Uterus (tissue), 2 donors: ENCODE measurements around the gene ABI2.

ENCODE experiments used
- CTCF ChIP-seq, 4 experiments: fragments of 200-600 bp in 2 of 4; fragments of 450-650 bp in 2 of 4; sonication (generic) in 2 of 4; IDR thresholded peaks; one replicate each; pipeline ENCODE4 v1.5.1; 2016 to 2019; ENCODE audit warnings: antibody characterized with exemption in 4 of 4, mild to moderate bottlenecking in 2 of 4, moderate library complexity in 1 of 4
- POLR2A ChIP-seq, 2 donors: fragments of 450-650 bp; IDR thresholded peaks; one replicate each; pipeline ENCODE4 v1.6.1; 2016; ENCODE audit warnings: antibody characterized with exemption in 2 of 2, mild to moderate bottlenecking in 1 of 2, moderate library complexity in 1 of 2

GRCh38 chr2:203432811-203433210 is 104.6 kb downstream of the ABI2 start:
- TF ChIP-seq CTCF (IDR thresholded peaks at IDR 0.05) (no peak), POLR2A (IDR thresholded peaks at IDR 0.05) (no peak)
